Stomach (tissue), 9 donors: ENCODE results near the gene LRRN3. TPM values are rescaled to one million over a fixed set of nuclear protein-coding genes. Genes with fewer than 3 reads are reported as not detected.
A peak's percentile ranks its signal among the peaks of the same experiment; 100 is the strongest.

Experiments used
- DNase-seq, 2 donors: peaks; one replicate each; pipeline versions ENCODE4 v3.0.0 to v3.0.0-alpha.2; 2013 to 2019
- H3K27ac ChIP-seq, 5 donors: fragments of 200-600 bp in 4 of 5; sonication (generic) in 4 of 5; one replicate each; pipeline ENCODE4 v1.5.1; 2013 to 2019; ENCODE audit warnings: mild to moderate bottlenecking in 1 of 5, moderate library complexity in 1 of 5
- H3K27me3 ChIP-seq, 3 donors: fragments of 200-600 bp; sonication (generic); one replicate each; pipeline ENCODE4 v1.5.1; 2017 to 2019; ENCODE audit warnings: mixed run types in 1 of 3
- H3K36me3 ChIP-seq, 4 donors: fragments of 200-600 bp; sonication (generic); 1 replicate in 3 of 4; 2 replicates in 1 of 4; pipeline ENCODE4 v1.5.1; 2016 to 2019
- H3K4me1 ChIP-seq, 4 donors: fragments of 200-600 bp; sonication (generic); one replicate each; pipeline ENCODE4 v1.5.1; 2016 to 2019
- H3K4me3 ChIP-seq, 4 donors: fragments of 200-600 bp; sonication (generic) in 3 of 4; one replicate each; pipeline ENCODE4 v1.5.1; 2016 to 2019; ENCODE audit warnings: mild to moderate bottlenecking in 1 of 4
- H3K9me3 ChIP-seq, 4 donors: fragments of 200-600 bp; sonication (generic); one replicate each; pipeline ENCODE4 v1.5.1; 2016 to 2019
- EP300 ChIP-seq: sonication (generic); formaldehyde crosslinking; IDR thresholded peaks from one replicate; pipeline ENCODE4 v1.6.1; 2017; ENCODE audit warnings: antibody characterized with exemption
- POLR2A ChIP-seq, 4 donors: fragments of 450-650 bp; IDR thresholded peaks; one replicate each; pipeline ENCODE4 v1.6.1; 2016; ENCODE audit warnings: antibody characterized with exemption in 4 of 4, control low read depth in 2 of 4, mild to moderate bottlenecking in 1 of 4, moderate library complexity in 1 of 4
- POLR2AphosphoS5 ChIP-seq, 3 donors: sonication (generic); formaldehyde crosslinking; IDR thresholded peaks; one replicate each; pipeline ENCODE4 v1.6.1; 2016; ENCODE audit warnings: antibody characterized with exemption in 3 of 3
- WGBS, 5 donors: extraction: QIAGEN DNeasy Blood & Tissue Kit in 3 of 5; methylation state at CpG; one replicate each; pipeline versions ENCODE4 v1.1.5 to v1.1.7; 2013 to 2018; 5-methylcytosine and 5-hydroxymethylcytosine counted together
- intact Hi-C: fragments of 100-400 bp; cut with DNase I; formaldehyde crosslinking; loops from one replicate; pipeline ENCODE4 v1.15.1; 2023; ENCODE audit warnings: low total_unique reads
- polyA plus RNA-seq, 3 donors: library from polyadenylated mRNA; stranded (reverse); fragments of 200-250 nt; gene quantifications; one replicate each; pipeline ENCODE4 v1.2.3, GENCODE V29; 2013
- total RNA-seq, 5 donors: library from RNA; depleted of rRNA; stranded (reverse); fragments of >200 nt; gene quantifications; one replicate each; pipeline versions ENCODE4 v1.1.0 to v1.2.3, GENCODE V29; 2014 to 2016
- TF ChIP-seq, protein P1 (sequence below), 7 experiments: fragments of 450-650 bp in 4 of 7; fragments of 200-600 bp in 3 of 7; sonication (generic) in 3 of 7; IDR thresholded peaks; one replicate each; pipeline ENCODE4 v1.5.1; 2016 to 2019; ENCODE audit warnings: antibody characterized with exemption in 7 of 7, control low read depth in 2 of 7, mild to moderate bottlenecking in 1 of 7
- donor health status: healthy with polysubstance abuse.
- donor health status: Bipolar disorder and iron deficiency.
- donor health status: healthy.

The LRRN3 gene
- total and polyA plus RNA-seq, 8 donors: 0.33 to 4.4 (median 0.61) TPM; not detected in 5

DNA sequence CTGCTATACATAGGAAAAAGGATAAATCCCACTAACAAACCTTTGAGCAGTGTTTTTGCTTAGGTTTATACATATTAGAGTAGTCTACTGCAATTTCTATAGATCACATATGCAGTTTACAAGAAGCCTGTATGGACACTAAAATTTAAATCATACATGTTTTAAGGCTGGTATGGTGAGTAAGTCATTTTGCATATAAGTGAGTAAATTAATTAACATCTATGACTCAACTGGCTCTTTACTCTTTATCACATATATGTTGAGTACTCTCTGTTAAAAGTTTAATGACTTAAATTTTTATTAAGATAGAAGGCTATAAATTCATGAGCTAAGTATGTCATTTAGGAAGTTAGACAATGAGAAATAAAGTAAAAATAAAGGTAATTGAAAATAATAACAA is 69.4 kb downstream of the LRRN3 start:
- no peaks in the 10 kb centered on the region for H3K4me1 ChIP-seq
- no peak overlapping the region for H3K27ac ChIP-seq
- H3K9me3 ChIP-seq: no peaks in the 10 kb centered on the region
- H3K27me3 ChIP-seq: no peaks in the 10 kb centered on the region
- no peaks in the 10 kb centered on the region for H3K36me3 ChIP-seq
- TF ChIP-seq POLR2A (IDR thresholded peaks at IDR 0.05): no peak
- TF ChIP-seq POLR2AphosphoS5 (IDR thresholded peaks at IDR 0.05): no peak
- TF ChIP-seq, protein P1, sequence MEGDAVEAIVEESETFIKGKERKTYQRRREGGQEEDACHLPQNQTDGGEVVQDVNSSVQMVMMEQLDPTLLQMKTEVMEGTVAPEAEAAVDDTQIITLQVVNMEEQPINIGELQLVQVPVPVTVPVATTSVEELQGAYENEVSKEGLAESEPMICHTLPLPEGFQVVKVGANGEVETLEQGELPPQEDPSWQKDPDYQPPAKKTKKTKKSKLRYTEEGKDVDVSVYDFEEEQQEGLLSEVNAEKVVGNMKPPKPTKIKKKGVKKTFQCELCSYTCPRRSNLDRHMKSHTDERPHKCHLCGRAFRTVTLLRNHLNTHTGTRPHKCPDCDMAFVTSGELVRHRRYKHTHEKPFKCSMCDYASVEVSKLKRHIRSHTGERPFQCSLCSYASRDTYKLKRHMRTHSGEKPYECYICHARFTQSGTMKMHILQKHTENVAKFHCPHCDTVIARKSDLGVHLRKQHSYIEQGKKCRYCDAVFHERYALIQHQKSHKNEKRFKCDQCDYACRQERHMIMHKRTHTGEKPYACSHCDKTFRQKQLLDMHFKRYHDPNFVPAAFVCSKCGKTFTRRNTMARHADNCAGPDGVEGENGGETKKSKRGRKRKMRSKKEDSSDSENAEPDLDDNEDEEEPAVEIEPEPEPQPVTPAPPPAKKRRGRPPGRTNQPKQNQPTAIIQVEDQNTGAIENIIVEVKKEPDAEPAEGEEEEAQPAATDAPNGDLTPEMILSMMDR (IDR thresholded peaks at IDR 0.05): no peak
- TF ChIP-seq EP300: no peak
- intact Hi-C loops: no loop called here
- DNase-seq: no peak
- no peak overlapping the region for H3K4me3 ChIP-seq

DNA sequence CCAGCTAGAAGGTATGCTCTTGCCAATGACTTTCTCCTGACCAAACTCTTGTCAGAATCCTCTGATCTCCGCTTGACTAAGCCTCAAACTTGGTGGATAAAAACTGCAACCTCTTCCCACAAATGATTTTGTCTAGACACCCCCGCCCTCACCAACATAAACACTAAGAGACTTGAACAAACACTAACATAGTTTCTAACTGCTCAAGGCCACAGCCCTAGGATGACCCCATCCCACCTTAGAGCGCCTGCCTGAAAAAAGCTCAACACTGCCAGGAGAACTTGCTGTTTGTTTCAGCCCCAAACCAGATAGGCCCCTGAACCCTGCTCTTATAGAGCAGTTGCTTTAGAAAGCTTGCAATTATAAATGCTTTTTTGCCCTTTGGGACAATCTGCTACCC is 71.8 kb downstream of the LRRN3 start:
- intact Hi-C loops: no loop called here

DNA sequence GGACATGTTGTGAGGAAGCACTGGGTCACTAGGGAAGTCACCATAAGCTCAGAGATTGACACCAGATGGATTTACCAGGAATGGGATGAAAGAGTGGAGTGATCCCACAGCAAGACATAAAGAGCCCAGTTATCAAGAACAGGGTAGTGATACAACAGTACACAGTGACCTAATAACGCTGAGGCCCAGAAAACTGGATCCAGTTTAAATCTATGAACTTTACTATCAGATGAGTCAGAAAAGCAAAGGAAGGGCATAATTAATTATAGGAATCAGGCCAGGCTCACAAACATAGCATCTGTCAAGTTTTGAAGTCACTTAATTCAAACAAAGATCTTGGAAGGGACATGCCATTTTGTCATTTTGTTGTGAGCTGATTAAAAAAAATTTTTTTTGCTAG is 73.5 kb downstream of the LRRN3 start:
- Histone ChIP-seq H3K4me1 (no peaks in the 10 kb centered on the region), H3K27me3 (no peaks in the 10 kb centered on the region), H3K4me3 (no peak overlapping the region), H3K36me3 (no peaks in the 10 kb centered on the region), H3K9me3 (no peaks in the 10 kb centered on the region), H3K27ac (no peak overlapping the region)
- intact Hi-C loops: no loop called here
- DNase-seq: no peak
- TF ChIP-seq POLR2AphosphoS5 (IDR thresholded peaks at IDR 0.05): no peak
- no peak for TF ChIP-seq EP300
- no peak for TF ChIP-seq POLR2A (IDR thresholded peaks at IDR 0.05)
- TF ChIP-seq, protein P1 (IDR thresholded peaks at IDR 0.05): no peak
- WGBS, 5 donors: 78 to 96% (median 84%) methylated on average over 1 of the region's 1 CpG

More for the DNA sequence above, 71.8 kb downstream of the LRRN3 start:
- no peak overlapping the region for H3K4me3 ChIP-seq
- no peaks in the 10 kb centered on the region for H3K36me3 ChIP-seq
- H3K27ac ChIP-seq: no peak overlapping the region
- no peak for DNase-seq
- H3K9me3 ChIP-seq: no peaks in the 10 kb centered on the region
- H3K4me1 ChIP-seq: no peaks in the 10 kb centered on the region
- WGBS, 5 donors: 81 to 94% (median 85%) methylated on average over 3 of the region's 3 CpGs
- no peak for TF ChIP-seq POLR2AphosphoS5 (IDR thresholded peaks at IDR 0.05)
- TF ChIP-seq POLR2A (IDR thresholded peaks at IDR 0.05): no peak
- H3K27me3 ChIP-seq: no peaks in the 10 kb centered on the region

DNA sequence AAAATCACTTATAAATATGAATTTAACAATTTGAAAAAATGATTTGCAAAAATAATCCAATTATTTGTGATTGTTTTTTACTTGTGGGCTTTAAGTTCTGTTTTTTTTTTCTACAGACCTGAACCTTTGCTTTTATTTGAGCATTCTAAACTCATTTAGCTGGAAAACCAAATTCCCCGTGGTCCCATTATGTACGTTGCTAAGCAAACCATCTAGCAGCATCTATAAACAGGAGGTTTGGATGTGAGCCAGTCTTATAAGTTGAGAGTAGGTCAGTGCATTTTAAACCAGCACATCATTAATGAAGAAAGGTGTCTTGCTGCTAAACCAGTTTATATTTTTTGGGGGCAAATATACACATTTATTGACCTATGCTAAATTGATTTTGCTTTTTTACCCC is 77.3 kb downstream of the LRRN3 start:
- no peak overlapping the region for H3K27ac ChIP-seq
- DNase-seq: peak in 1 of 2 donors; percentile 85
- 25 to 55% (median 47%) methylated on average over 2 of the region's 2 CpGs for WGBS, 5 donors
- H3K9me3 ChIP-seq: no peaks in the 10 kb centered on the region
- no peaks in the 10 kb centered on the region for H3K27me3 ChIP-seq
- intact Hi-C loops: no loop called here
- H3K4me1 ChIP-seq: no peaks in the 10 kb centered on the region
- no peaks in the 10 kb centered on the region for H3K36me3 ChIP-seq
- TF ChIP-seq EP300 (no peak), POLR2AphosphoS5 (IDR thresholded peaks at IDR 0.05) (no peak), POLR2A (IDR thresholded peaks at IDR 0.05) (no peak)
- TF ChIP-seq, protein P1 (IDR thresholded peaks at IDR 0.05): no peak
- H3K4me3 ChIP-seq: no peak overlapping the region

DNA sequence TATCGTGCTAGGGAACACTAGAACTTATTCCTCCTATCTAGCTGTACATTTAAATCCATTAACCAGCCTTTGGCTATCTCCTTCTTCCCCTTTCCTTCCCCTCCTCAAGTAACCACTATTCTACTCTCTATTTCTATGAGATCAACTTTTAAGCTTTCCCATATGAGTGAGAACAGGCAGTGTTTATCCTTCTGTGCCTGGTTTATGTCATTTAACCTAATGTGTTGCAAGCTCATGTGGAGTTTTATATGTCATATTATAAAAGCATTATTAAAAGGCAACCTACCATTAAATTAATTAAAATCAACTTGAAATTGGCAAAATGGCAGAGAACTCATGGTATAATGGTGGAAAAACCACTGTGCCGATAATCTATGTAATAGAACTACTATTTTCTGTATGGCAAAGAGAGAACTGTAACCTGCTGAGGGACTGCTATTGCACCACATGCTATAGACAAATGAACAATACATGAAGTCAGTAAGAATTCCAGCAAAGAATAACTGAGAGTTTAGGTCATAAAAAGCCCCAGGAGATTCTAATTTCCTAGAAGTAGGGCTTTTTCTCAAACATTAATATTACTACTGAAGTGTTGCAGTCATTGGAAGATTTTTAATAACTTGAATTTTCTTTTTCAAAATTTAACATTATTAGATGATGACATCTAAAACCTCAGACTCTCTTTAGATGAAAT is 81.8 kb downstream of the LRRN3 start:
- Histone ChIP-seq H3K4me3 (no peak overlapping the region), H3K27ac (no peak overlapping the region), H3K4me1 (peaks cover 0 to 11% (median 3%) of the 10 kb centered on the region in 4 donors), H3K9me3 (no peaks in the 10 kb centered on the region), H3K36me3 (no peaks in the 10 kb centered on the region), H3K27me3 (no peaks in the 10 kb centered on the region)
- peak in 1 of 2 donors; percentile 28 for DNase-seq
- intact Hi-C loops: no loop called here
- WGBS, 5 donors: 81 to 91% (median 90%) methylated on average over 2 of the region's 2 CpGs
- no peak for TF ChIP-seq EP300
- TF ChIP-seq POLR2A (IDR thresholded peaks at IDR 0.05): no peak
- no peak for TF ChIP-seq POLR2AphosphoS5 (IDR thresholded peaks at IDR 0.05)
- TF ChIP-seq, protein P1 (IDR thresholded peaks at IDR 0.05): no peak
